Dermis blood vessel endothelial cell (primary cell): ENCODE measurements around the gene FHIT. TPM values are rescaled to one million over a fixed set of nuclear protein-coding genes. Genes with fewer than 3 reads are reported as not detected.
"Not testable (repeated sequence)": the region's sequence is repeated elsewhere in the genome, so short reads cannot be mapped to it uniquely, and the experiment has no call there.

Experiments used
- DNase-seq: peaks from one replicate; pipeline ENCODE4 v3.0.0; 2010
- total RNA-seq: library from RNA; depleted of rRNA; stranded (reverse); fragments of >200 nt; gene quantifications from 2 replicates; pipeline ENCODE4 v1.2.3, GENCODE V29; 2014

Gene FHIT
- total RNA-seq, 1 donor from 2014 or later, result 0.51 TPM

GRCh38 chr3:60551455-60552209 is 699.6 kb downstream of the FHIT start:
- no peak for DNase-seq

- DNase-seq, result no peak
These were observed 701.4 kb downstream of the FHIT start for GRCh38 chr3:60549863-60550262.

DNA sequence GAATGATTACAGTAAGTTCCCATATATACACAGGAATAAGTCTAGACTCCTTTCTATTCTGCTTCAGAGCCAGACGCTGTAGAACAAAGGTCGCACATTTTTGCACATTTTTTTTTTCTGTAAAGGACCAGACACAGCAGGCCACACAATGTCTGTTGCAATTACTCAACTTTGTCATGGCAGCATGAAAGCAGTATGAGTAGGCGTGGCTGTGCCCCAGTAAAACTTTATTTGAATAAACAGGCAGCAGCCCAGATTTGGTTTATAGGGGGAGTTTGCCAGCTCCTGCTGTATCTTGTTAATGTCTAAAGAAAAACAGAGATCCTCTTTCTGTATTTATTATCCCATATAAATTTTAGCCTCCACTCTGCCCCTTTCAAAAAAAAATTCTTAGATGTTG is 708.3 kb downstream of the FHIT start:
- no peak for DNase-seq

- not testable (repeated sequence) for DNase-seq
These were observed 711.9 kb downstream of the FHIT start for GRCh38 chr3:60539394-60539793.

DNA sequence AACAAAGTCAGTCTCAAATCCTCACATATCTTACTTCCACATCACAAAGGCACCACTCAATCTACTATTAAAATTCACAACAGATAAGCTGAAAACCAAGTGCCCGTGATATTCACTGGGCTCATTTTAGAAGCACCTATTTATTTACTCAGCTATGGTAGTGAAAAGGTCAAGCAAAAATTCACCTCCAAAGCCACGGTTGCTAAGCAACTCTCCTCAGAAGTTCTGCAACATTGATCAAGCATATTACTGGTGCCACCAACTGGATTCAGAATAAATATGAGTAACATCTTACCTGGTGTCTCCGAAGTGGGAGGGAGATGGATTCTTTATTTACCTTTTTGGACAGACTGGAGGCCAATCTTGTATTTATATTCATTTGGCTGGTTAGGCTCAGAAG is 714.8 kb downstream of the FHIT start:
- no peak for DNase-seq

- DNase-seq, result no peak
These were observed 719.5 kb downstream of the FHIT start for GRCh38 chr3:60531759-60532158.

DNA sequence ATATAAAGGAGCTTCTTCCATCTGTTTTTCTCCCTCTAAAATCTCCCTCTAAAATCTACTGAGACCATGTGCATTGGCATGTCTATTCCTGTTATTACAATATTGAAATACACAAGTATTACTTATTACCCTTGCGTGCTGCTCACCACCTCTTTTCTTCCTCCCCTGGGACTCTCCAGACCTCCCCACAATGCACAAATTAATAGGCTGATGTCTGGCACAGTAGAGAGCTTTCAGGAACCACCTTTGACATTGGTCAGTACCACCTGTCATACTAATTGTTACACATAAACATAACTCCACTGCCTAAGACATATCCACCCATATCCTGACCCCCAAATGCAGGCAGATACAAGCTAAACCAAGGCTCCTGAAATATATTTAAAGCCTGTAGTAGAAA is 722.6 kb downstream of the FHIT start:
- DNase-seq, result no peak

DNA sequence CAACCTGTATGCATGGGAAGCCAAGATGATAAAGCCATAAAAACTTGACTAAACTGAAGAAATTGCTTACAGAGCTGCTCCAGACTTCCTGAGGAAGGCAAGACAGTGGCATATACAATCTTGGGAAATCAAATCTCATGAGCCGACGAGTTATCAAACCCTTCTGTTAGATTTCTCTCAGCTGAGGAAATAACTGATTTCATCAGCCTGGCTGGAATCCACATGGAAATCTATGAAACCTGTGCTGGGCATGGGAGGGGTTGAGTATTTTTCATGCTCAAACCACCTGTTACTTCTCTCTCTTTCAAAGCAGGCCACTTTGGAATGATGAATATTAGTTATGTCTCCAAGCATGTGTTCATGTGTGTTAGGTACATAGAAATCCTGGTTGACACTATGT is 727.7 kb downstream of the FHIT start:
- no peak for DNase-seq

GRCh38 chr3:60517134-60517533 is 734.1 kb downstream of the FHIT start:
- no peak for DNase-seq

DNA sequence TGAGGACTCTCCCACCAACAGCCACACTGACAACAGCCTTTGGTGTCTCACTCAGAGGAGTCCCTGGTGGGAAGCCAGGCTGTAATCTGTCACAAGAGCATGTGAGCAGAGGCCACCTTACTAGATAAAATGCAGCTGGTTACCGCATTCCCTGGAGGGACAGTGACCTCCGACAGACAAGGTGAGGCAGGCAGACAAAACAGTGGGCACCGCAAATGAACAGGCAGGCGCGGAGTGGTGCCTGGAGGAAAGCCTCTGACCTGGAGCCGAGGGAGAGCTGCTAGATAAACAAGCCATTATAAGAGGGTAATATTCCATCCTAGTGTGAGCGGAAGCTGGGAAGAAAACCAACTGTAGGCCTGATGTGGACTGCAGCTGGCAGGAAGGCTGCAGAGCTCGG is 736.4 kb downstream of the FHIT start:
- DNase-seq, result no peak

DNA sequence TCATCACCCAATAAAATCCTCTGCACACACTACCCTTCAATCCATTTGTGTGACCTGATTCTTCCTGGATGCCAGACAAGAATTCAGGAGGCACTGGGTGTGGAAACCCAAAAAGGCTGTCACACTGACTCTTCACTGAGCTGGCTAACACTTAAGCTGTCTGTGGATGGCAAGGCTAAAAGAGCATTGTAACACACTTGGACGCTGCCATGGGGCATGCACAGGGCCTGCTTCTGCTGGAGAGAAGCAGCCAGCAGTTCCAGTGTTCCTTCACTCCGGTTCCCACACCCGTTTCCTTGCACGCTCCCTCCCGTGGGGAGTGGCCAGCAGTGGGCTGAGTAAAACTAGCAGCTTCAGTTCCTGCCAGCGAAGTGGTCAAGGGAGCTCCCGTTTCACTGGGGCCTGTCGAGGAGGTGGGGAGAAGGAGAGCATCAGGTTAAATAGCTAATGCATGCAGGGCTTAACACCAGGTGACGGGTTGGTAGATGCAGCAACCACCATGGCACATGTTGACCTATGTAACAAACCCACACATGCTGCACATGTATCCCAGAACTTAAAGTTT is 737.1 kb downstream of the FHIT start:
- no peak for DNase-seq

DNA sequence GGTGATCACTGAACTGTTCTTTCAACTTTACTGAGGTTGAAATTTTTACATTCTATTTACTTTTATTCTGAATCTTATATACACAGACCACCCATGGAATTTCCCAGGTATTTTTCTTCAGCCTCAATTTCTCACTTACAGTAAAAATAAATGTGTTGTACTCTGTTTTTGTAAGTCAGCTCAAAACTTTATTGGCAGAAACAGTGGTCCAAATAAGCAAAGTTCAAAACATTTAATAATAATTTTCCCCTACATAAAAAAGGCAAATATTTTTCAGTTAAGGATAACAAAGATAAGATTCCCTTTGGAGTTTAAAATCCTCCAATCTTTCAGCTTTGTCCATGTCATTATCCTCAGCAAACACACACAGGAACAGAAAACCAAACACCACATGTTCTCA is 738.0 kb downstream of the FHIT start:
- DNase-seq, result no peak

DNA sequence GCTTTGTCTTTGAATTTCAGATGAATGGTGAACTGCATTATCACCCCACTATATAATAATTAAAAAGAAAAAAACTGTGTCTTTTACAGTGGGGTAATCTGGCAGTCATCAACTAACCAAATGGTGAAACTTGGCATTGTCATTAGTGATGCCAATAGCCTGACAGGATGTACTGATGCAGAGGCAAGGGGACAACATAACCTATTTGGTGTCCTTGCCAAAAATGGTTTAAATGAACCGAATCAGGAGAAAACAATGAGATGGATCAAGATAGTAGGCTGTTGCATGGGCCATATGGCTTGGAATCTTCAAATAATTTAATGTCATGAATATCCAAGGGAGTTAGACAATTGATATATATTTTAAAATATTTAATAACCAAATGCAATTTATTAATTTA is 738.7 kb downstream of the FHIT start:
- no peak for DNase-seq

- no peak for DNase-seq
These were observed 741.8 kb downstream of the FHIT start for GRCh38 chr3:60509471-60509870.

DNA sequence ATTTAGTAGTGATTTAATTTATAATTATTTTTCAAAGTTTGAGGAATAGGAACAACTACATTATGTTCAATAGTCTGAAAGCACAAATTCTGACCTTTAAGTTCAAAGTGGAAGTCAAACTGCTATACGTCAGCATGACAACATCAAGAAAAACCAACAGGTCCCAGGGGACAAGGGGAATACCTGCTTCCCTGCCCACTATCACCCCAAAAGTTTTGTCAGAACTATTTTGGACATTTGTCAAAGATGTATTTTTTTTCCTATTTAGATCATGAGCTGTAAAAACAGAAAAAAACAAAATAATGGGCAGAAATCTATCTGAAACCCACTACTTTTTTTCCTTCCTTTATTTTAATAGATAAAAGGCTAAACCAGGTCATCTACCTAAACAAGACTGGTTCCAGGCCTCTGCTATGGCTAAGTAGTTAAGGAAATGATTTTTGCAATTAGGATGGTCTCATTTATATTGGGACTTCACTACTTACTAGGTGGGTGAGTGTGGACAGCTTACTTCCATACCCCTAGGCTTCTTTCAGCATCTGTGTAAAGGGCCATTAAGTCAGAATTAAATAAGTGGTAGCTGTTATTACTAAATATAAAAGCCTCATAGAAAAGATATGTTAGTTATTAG is 746.3 kb downstream of the FHIT start:
- no peak for DNase-seq

DNA sequence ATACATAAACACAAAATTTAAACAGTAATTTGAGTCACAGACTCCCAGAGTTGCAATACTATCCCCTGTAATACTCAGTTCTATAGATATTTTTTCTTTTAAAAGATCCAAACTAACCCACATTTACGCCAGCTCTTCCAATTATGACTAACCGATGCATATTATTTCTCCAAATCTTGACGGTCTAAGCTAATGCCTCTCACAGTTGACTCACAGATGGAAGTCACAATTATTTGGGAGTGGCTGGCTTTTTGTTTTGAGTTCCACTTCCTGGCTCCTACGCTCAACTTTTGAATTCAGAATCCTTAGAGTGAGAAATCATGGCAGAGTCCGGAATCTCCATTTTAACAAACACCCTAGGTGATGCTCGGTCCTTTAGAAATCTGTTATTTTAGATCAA is 749.9 kb downstream of the FHIT start:
- DNase-seq, result no peak

GRCh38 chr3:60497902-60498301 is 753.4 kb downstream of the FHIT start:
- DNase-seq, result no peak

DNA sequence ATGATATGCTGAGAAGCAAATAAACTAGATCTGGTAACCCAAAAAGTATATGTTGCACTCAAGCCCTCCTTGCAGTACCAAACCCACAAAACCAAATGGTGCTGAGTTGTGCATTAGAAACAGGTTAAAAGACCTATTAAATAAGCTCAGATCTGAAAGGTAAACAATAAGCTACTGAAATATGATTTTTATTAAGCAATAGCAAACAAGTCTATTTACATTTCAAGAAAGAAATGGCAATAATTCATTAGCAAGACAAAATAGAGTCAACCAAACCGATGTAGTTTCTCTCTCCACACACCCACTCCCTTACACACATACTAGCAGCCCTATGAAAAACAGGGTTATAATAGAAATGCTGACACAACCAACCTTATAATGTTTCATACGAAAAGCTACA is 760.3 kb downstream of the FHIT start:
- no peak for DNase-seq

DNA sequence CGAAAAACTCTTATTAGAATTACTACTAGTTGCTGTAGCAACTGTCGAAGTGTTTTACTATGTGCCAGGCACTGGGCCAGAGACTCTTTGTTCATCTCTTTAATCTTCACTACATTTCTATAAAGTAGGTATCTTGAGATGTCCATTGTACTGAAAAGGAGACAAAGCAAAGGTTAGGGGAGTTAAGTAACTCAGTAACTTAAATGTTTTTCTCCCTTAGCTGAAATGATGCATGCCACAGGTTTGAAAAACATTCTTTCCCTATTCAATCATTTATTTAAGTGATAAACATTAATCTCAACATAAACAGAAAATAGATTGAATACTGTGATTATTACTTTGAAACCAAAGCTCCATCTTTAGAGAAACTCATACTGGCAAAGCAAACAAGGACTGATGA is 776.2 kb downstream of the FHIT start:
- no peak for DNase-seq

DNA sequence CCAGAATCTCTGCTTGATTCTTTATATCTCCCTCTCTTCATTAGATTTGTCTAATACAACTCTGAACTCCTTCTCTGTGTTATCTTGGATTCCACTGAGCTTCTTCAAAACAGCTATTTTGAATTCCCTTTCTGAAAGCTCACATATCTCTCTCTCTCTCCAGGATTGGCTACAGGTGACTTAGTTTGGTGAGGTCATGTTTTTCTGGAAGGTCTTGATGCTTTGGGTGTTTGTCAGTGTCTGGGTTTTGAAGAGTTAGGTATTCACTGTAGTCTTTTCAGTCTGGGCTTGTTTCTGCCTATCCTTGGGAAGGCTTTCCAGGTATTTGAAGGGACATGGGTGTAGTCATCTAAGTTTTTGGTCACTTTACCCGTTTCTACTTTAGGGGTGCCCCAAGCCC is 781.8 kb downstream of the FHIT start:
- no peak for DNase-seq

DNA sequence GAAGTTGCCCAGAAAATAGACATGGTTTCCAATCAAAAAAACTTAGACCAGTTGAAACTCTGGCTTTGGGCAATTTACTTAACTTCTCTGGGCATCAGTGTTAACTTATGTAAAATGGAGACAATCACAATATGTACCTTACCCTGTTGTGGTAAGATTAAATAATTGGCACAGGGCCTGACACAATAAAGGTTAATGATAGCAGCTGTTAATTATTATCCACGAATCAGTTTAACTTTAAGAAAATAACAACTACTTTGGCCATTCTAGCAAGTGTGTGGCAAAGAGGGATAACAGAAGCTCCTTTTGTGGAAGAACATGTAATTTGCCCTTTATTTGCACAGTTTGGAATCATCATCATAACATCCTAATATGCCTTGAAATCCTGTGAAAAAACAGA is 787.6 kb downstream of the FHIT start:
- no peak for DNase-seq

GRCh38 chr3:60461267-60461666 is 790.0 kb downstream of the FHIT start:
- DNase-seq, result no peak

DNA sequence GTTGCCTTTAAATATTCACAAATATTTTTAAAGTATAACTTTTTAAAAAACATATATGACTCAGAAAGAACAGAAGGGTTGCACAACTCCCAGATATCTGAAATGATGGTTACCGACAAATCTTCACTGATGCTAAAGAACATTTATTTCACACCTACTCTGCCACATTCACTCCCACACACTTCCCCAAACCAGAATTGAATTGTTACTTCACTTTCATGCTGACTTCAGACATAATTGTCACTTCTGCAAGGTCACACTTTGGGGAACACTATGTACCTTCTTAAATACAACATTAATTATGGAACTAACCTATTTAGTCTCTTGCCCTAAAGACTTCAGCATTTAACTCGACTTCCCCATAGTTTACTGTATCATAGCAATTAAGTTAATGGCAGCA is 795.1 kb downstream of the FHIT start:
- DNase-seq, result no peak

GRCh38 chr3:60453326-60453725 is 797.9 kb downstream of the FHIT start:
- no peak for DNase-seq
